ENCODE measurements around the gene SERINC5.
"Not testable (repeated sequence)": the region's sequence is repeated elsewhere in the genome, so short reads cannot be mapped to it uniquely, and the experiment has no call there.

DNA sequence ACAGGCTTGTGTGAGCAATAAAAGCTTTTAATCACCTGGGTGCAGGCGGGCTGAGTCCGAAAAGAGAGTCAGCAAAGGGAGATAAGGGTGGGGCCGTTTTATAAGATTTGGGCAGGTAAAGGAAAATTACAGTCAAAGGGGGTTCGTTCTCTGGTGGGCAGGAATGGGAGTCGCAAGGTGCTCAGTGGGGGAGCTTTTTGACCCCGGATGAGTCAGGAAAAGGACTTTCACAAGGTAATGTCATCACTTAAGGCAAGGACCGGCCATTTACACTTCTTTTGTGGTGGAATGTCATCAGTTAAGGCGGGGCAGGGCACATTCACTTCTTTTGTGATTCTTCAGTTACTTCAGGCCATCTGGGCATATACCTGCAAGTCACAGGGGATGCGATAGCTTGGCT is 70.3 kb downstream of the SERINC5 start:
- not testable (repeated sequence) for TF ChIP-seq EZH2phosphoT487 (IDR thresholded peaks at IDR 0.05; ENCODE audit: insufficient read depth, low read depth); EZH2 (IDR thresholded peaks at IDR 0.05; ENCODE audit: insufficient read depth, poor library complexity, severe bottlenecking)
